Vagina (tissue), 2 donors: ENCODE data around the gene RABGAP1L. TPM values are rescaled to one million over a fixed set of nuclear protein-coding genes. Genes with fewer than 3 reads are reported as not detected.

Experiments
- DNase-seq, 2 donors: peaks; one replicate each; pipeline ENCODE4 v3.0.0-alpha.2; 2017; ENCODE audit errors: extremely low spot score in 2 of 2
- H3K27ac ChIP-seq: fragments of 200-600 bp; sonication (generic); one replicate; pipeline ENCODE4 v1.5.1; 2019
- H3K27me3 ChIP-seq: fragments of 200-600 bp; sonication (generic); one replicate; pipeline ENCODE4 v1.5.1; 2019
- H3K36me3 ChIP-seq, 2 donors: fragments of 200-600 bp; sonication (generic); one replicate each; pipeline ENCODE4 v1.5.1; 2017 to 2019
- H3K4me1 ChIP-seq: fragments of 200-600 bp; sonication (generic); one replicate; pipeline ENCODE4 v1.5.1; 2019
- H3K4me3 ChIP-seq, 2 donors: fragments of 200-600 bp; sonication (generic); 1 replicate in 1 of 2; 2 replicates in 1 of 2; pipeline ENCODE4 v1.5.1; 2016 to 2019
- H3K9me3 ChIP-seq: fragments of 200-600 bp; sonication (generic); one replicate; pipeline ENCODE4 v1.5.1; 2019
- POLR2A ChIP-seq, 2 donors: fragments of 450-650 bp; IDR thresholded peaks; one replicate each; pipeline ENCODE4 v1.6.1; 2017; ENCODE audit warnings: antibody characterized with exemption in 2 of 2, mild to moderate bottlenecking in 2 of 2, moderate library complexity in 2 of 2
- POLR2AphosphoS5 ChIP-seq, 2 donors: sonication (generic); formaldehyde crosslinking; IDR thresholded peaks; one replicate each; pipeline ENCODE4 v1.9.0; 2017; ENCODE audit warnings: antibody characterized with exemption in 2 of 2, mild to moderate bottlenecking in 2 of 2, low read depth in 1 of 2; ENCODE audit not compliant: insufficient read depth in 1 of 2
- intact Hi-C: fragments of 100-400 bp; cut with DNase I; formaldehyde crosslinking; loops from one replicate; pipeline ENCODE4 v1.15.1; 2023
- total RNA-seq: library from RNA; depleted of rRNA; stranded (reverse); fragments of >200 nt; gene quantifications from one replicate; pipeline ENCODE4 v1.2.3, GENCODE V29; 2016
- TF ChIP-seq, protein P1 (sequence below), 3 experiments: fragments of 450-650 bp in 2 of 3; fragments of 200-600 bp in 1 of 3; sonication (generic) in 1 of 3; IDR thresholded peaks; one replicate each; pipeline ENCODE4 v1.5.1; 2017 to 2019; ENCODE audit warnings: antibody characterized with exemption in 3 of 3, mild to moderate bottlenecking in 2 of 3, moderate library complexity in 2 of 3

Gene RABGAP1L
- total RNA-seq, 1 donor from 2014 or later: 40.0 TPM

DNA sequence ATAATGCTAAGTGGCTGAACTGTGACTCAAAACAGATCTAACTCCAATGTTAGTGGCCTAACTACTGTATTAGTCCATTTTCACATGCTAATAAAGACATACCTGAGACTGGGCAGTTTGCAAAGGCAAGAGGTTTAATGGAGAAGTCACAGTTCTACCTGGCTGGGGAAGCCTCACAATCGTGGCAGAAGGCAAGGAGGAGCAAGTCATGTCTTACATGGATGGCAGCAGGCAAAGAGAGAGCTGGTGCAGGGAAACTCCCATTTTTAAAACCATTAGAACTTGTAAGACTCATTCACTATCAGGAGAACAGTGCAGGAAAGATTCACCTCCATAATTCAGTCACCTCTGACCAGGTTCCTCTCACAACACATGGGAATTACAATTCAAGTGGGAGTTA lies 760.8 kb downstream of the RABGAP1L start:
- TF ChIP-seq POLR2A (IDR thresholded peaks at IDR 0.05): no peak

DNA sequence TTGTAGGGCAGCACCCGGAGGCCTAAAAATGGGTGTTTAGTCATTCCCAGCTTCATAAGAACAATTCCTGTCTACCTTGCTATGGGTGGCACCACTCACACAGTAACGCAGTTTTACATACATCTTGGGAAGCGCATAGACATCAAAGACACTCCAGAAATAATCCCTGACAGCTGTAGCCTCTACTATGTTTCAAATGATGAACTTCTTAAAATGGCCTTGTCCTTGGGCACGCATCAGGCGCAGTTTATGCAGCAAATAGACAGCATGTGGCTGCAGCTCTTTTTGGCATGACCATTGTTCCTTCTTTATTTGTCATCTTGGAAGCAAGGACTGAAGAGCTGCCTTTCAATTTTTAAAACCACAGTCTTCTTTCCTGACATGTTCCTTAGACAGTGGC lies 762.8 kb downstream of the RABGAP1L start:
- Histone ChIP-seq H3K27ac (no peak overlapping the region), H3K4me1 (no peaks in the 10 kb centered on the region), H3K36me3 (no peaks in the 10 kb centered on the region), H3K4me3 (no peak overlapping the region), H3K9me3 (no peaks in the 10 kb centered on the region), H3K27me3 (no peaks in the 10 kb centered on the region)
- intact Hi-C loops: no loop called here
- no peak for TF ChIP-seq POLR2A (IDR thresholded peaks at IDR 0.05)
- no peak for DNase-seq

More for the DNA sequence above, 760.8 kb downstream of the RABGAP1L start:
- H3K27me3 ChIP-seq: no peaks in the 10 kb centered on the region
- H3K36me3 ChIP-seq: no peaks in the 10 kb centered on the region
- no peak overlapping the region for H3K27ac ChIP-seq
- H3K9me3 ChIP-seq: no peaks in the 10 kb centered on the region
- DNase-seq: no peak
- intact Hi-C loops: no loop called here
- H3K4me3 ChIP-seq: no peak overlapping the region
- H3K4me1 ChIP-seq: no peaks in the 10 kb centered on the region

DNA sequence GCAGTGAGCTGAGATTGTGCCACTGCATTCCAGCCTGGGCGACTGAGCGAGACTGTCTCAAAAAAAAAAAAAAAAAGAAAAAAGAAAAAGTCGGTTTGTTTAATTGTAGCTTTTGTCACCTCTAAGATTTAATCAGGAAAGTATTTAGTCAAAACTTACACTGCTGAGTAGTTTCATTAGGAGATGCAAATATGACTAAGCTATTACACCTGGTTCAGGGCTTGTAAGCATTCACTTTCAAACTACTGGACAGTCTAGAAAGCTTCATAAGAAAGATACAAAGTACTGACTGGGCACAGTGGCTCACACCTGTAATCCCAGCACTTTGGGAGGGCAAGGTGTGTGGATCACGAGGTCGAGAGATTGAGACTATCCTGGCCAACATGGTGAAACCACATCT lies 764.5 kb downstream of the RABGAP1L start:
- DNase-seq: no peak
- Histone ChIP-seq H3K4me1 (no peaks in the 10 kb centered on the region), H3K4me3 (no peak overlapping the region), H3K27me3 (no peaks in the 10 kb centered on the region), H3K36me3 (no peaks in the 10 kb centered on the region), H3K9me3 (no peaks in the 10 kb centered on the region), H3K27ac (no peak overlapping the region)
- intact Hi-C loops: no loop called here
- TF ChIP-seq, protein P1, sequence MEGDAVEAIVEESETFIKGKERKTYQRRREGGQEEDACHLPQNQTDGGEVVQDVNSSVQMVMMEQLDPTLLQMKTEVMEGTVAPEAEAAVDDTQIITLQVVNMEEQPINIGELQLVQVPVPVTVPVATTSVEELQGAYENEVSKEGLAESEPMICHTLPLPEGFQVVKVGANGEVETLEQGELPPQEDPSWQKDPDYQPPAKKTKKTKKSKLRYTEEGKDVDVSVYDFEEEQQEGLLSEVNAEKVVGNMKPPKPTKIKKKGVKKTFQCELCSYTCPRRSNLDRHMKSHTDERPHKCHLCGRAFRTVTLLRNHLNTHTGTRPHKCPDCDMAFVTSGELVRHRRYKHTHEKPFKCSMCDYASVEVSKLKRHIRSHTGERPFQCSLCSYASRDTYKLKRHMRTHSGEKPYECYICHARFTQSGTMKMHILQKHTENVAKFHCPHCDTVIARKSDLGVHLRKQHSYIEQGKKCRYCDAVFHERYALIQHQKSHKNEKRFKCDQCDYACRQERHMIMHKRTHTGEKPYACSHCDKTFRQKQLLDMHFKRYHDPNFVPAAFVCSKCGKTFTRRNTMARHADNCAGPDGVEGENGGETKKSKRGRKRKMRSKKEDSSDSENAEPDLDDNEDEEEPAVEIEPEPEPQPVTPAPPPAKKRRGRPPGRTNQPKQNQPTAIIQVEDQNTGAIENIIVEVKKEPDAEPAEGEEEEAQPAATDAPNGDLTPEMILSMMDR (IDR thresholded peaks at IDR 0.05): no peak
- TF ChIP-seq POLR2A (IDR thresholded peaks at IDR 0.05) (no peak), POLR2AphosphoS5 (IDR thresholded peaks at IDR 0.05; ENCODE audit: insufficient read depth in 1 of 2, low read depth in 1 of 2) (no peak)

DNA sequence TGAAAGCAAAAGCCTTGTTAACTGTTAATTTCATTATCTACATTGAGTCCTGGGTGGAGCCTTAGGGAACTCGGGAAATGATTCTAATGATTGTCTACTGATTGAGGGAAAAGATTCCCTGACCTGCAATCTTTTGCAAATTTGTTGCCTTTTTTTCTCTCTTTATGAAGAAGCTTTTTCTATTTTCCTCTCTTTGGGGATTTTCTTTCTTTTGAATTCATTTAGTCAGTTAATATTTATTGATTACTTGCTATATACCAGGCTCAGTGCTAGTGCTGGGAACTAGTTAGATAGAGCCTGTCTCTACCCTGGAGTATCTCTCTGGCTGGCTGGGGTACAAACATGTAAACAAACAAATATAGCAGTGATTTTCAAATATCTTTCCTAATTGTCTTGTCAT lies 769.2 kb downstream of the RABGAP1L start:
- Histone ChIP-seq H3K4me1 (no peaks in the 10 kb centered on the region), H3K27ac (no peak overlapping the region), H3K27me3 (no peaks in the 10 kb centered on the region), H3K4me3 (no peak overlapping the region), H3K36me3 (no peaks in the 10 kb centered on the region), H3K9me3 (no peaks in the 10 kb centered on the region)
- no peak for TF ChIP-seq POLR2A (IDR thresholded peaks at IDR 0.05)
- no peak for TF ChIP-seq POLR2AphosphoS5 (IDR thresholded peaks at IDR 0.05; ENCODE audit: insufficient read depth in 1 of 2, low read depth in 1 of 2)
- TF ChIP-seq, protein P1 (IDR thresholded peaks at IDR 0.05): no peak
- intact Hi-C loops: no loop called here
- no peak for DNase-seq

DNA sequence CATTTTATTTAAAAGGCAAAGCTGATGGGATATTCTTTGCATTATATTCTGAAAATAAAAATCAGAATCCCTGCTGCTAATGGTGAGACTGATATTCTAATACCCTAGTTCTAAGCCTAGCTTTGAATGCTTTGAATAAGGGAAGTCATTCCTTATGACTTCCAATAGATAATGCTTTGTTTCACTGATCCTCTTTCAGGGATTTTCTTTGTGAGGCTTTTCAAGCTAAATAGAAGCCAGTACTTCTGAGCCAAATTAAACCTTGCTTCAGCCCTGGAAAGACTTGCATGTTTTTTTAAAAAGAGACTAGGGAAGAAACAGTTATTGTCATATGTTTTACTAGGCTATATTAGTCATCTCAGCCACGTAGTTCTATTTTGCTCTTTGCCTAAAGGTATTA lies 771.9 kb downstream of the RABGAP1L start:
- TF ChIP-seq, protein P1 (IDR thresholded peaks at IDR 0.05): no peak
- TF ChIP-seq POLR2AphosphoS5 (IDR thresholded peaks at IDR 0.05; ENCODE audit: insufficient read depth in 1 of 2, low read depth in 1 of 2): no peak
- no peak for TF ChIP-seq POLR2A (IDR thresholded peaks at IDR 0.05)
- Histone ChIP-seq H3K27me3 (no peaks in the 10 kb centered on the region), H3K36me3 (no peaks in the 10 kb centered on the region), H3K9me3 (no peaks in the 10 kb centered on the region), H3K4me3 (no peak overlapping the region), H3K4me1 (no peaks in the 10 kb centered on the region), H3K27ac (no peak overlapping the region)
- no peak for DNase-seq
- intact Hi-C loops: no loop called here

DNA sequence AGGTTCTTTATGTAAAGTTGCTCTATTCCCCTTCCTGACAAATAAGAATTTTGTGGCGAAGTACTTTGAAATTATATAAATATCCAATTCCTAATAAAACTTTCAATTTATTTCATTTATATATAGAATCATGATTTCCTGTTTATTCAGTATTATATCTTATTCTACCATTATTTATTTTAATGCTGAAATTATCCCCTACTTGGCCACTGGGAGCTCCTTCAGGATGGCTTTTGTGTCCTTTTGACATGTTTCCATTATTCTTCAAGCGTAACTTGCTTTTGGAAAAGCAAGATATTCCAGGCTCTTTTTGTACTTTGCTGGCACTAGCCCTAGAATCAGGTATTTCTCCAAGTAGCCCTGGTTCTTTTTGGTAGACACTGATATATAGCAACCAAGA lies 773.3 kb downstream of the RABGAP1L start:
- H3K4me3 ChIP-seq: no peak overlapping the region
- DNase-seq: no peak
- no peaks in the 10 kb centered on the region for H3K4me1 ChIP-seq
- TF ChIP-seq POLR2AphosphoS5 (IDR thresholded peaks at IDR 0.05; ENCODE audit: insufficient read depth in 1 of 2, low read depth in 1 of 2) (no peak), POLR2A (IDR thresholded peaks at IDR 0.05) (no peak)
- TF ChIP-seq, protein P1 (IDR thresholded peaks at IDR 0.05): no peak
- H3K27me3 ChIP-seq: no peaks in the 10 kb centered on the region
- intact Hi-C loops: no loop called here
- H3K27ac ChIP-seq: no peak overlapping the region
- no peaks in the 10 kb centered on the region for H3K9me3 ChIP-seq
- H3K36me3 ChIP-seq: no peaks in the 10 kb centered on the region
